Adipose tissue (tissue), 3 donors: ENCODE measurements around the gene PTGIS. TPM values are rescaled to one million over a fixed set of nuclear protein-coding genes. Genes with fewer than 3 reads are reported as not detected.

Source experiments
- H3K27ac ChIP-seq: one replicate; pipeline ENCODE4 v1.5.1; 2013; ENCODE audit warnings: low read depth, low read length
- WGBS, 3 donors: extraction: QIAGEN DNeasy Blood & Tissue Kit; methylation state at CpG; one replicate each; pipeline ENCODE4 v1.1.7; 2013; 5-methylcytosine and 5-hydroxymethylcytosine counted together
- polyA plus RNA-seq, 3 donors: library from polyadenylated mRNA; stranded (reverse); fragments of 200-250 nt; gene quantifications; one replicate each; pipeline ENCODE4 v1.2.3, GENCODE V29; 2013
- donor health status: healthy with polysubstance abuse.
- donor health status: Bipolar disorder and iron deficiency.
- donor health status: healthy.

Gene PTGIS
- polyA plus RNA-seq, 3 donors, result 2.0 to 79.7 (median 15.9) TPM

- no peak overlapping the region for H3K27ac ChIP-seq
- WGBS, 3 donors, result 62 to 85% (median 85%) methylated on average over 17 of the region's 17 CpGs
Observed at GRCh38 chr20:49516916-49517804, 50.8 kb downstream of the PTGIS start.

DNA sequence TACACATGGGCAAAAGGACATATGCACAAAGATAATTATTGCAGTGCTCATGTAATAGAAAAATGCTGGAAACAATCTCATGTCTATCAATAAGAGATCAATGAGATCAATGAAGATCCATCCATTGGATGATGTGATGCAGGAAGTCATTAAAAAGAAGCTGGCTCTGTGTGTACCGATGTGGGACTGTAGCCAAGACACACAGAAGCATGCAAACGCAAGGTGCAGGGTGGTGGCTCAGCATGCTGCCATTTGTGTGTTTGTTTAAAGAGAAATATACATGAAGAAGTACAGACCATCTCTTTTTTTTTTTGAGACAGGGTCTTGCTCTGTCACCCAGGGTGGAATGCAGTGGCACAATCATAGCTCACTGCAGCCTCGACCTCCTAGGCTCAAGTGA, 52.4 kb downstream of the PTGIS start:
- WGBS, 3 donors, result 31 to 59% (median 52%) methylated on average over 3 of the region's 3 CpGs
- no peak overlapping the region for H3K27ac ChIP-seq

- WGBS, 3 donors, result 66 to 88% (median 81%) methylated on average over 2 of the region's 2 CpGs
- no peak overlapping the region for H3K27ac ChIP-seq
Observed at GRCh38 chr20:49513517-49513916, 54.4 kb downstream of the PTGIS start.

GRCh38 chr20:49513009-49513408, 54.9 kb downstream of the PTGIS start:
- 86 to 89% (median 89%) methylated on average over 10 to 11 of the region's 11 CpGs for WGBS, 3 donors
- no peak overlapping the region for H3K27ac ChIP-seq

GRCh38 chr20:49511788-49512525, 56.0 kb downstream of the PTGIS start:
- no peak overlapping the region for H3K27ac ChIP-seq
- WGBS, 3 donors, result 76 to 100% (median 92%) methylated on average over 2 of the region's 2 CpGs

DNA sequence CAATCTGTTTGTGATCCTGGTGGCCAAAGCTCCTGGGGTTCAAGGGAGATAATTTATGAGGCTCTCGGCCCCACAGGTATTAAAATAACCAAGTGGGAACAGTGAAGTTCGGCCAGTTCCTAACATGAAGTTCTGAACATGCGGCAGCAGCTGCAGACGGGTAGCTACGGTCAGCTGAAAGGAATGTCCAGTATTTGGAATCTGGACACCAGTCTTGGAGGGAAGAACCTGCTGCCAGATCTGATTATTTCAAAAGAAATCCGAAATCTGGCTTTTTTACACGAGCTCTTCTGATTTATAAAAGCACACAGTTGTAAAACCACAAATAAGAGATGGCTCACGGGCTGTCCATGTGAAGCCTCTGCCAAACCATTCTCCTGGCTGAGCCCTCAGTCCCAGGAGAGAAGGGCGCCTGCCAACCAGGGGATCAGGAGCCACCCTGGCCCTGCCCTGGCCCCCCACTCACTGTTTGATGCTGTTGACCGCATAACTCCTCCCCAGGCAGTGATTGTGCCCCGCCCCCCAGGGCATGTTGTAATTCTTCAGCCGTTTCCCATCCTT, 57.3 kb downstream of the PTGIS start:
- WGBS, 3 donors, result 43 to 60% (median 44%) methylated on average over 12 of the region's 12 CpGs
- H3K27ac ChIP-seq, result no peak overlapping the region

GRCh38 chr20:49508435-49509199, 59.3 kb downstream of the PTGIS start:
- WGBS, 3 donors, result 50 to 58% (median 57%) methylated on average over 14 of the region's 14 CpGs
- no peak overlapping the region for H3K27ac ChIP-seq

DNA sequence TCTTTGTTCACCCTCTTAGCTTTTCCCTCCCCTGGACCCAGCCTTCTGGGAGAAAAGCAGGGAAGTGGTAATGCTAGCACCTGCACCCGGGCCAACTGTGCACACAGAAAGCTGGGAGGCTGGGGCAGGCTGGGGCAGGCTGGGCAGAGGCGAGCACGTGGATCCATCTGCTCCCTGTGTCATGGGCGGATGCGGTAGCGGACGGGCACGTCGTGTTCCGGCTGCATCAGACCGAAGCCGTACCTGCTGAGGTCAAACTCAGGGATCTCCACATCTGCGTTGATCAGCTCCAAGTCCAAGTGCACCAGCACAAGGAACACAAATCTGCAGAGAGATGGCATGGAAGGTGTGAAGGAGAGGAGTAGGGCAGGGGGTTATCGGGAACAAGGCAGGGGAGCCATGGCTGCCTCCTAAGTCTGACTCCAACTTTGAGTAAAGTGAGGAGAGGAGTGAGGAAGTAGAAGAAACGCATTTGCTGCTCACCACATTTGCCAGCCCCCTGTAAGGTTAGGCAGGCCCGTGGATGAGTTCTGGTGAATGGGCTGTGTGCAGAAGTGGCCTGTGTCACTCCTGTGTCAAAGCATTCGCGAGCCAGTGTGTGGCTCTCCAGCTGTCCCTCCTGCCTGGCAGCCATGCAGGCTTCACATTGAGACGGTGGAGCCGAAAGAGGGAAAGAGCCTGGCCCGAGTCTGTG, 60.0 kb downstream of the PTGIS start:
- no peak overlapping the region for H3K27ac ChIP-seq
- 77 to 88% (median 81%) methylated on average over 21 of the region's 21 CpGs for WGBS, 3 donors

DNA sequence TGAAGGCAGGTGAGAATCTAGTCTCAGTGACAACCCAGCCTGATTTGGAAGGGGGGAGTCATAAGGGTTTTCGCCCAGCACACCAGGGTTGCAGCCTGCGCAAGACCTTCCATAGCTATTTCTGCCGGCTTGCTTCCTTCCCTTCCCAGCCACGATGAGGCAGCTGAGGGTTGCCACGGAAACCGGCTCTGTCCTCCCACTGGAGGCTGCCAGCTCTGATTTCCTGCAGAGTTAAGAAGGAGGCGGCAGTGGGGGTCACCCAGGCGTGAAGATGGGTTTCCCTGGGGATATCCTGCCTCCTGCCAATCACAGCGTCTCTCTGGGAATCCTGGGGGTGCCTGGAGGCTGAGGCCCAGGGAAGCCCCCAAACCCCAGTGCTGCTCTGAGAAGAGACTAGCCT, 62.4 kb downstream of the PTGIS start:
- H3K27ac ChIP-seq, result no peak overlapping the region
- 19 to 30% (median 20%) methylated on average over 9 of the region's 9 CpGs for WGBS, 3 donors

GRCh38 chr20:49503176-49503575, 64.8 kb downstream of the PTGIS start:
- no peak overlapping the region for H3K27ac ChIP-seq
- 70 to 84% (median 82%) methylated on average over 6 of the region's 6 CpGs for WGBS, 3 donors

DNA sequence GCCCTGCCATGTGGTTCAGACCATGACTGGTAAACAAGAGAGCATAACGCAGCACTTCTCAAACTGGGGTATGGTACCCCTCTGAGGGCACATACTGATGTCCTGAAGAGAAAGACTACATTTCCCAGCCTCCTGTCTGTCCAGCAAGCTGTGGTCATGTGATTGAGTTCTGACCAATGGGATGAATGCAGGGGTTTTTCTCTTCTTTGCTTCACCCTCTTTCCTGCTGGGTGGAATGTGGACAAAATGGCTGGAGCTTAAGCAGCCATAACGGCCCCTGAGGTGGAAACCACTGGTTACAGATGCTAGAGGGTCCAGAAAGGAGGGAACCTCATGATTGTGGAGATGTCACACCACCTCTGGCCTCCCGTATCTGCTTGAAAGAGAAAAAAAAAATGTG, 66.0 kb downstream of the PTGIS start:
- WGBS, 3 donors, result 70 to 84% (median 83%) methylated on average over 3 of the region's 3 CpGs
- no peak overlapping the region for H3K27ac ChIP-seq

DNA sequence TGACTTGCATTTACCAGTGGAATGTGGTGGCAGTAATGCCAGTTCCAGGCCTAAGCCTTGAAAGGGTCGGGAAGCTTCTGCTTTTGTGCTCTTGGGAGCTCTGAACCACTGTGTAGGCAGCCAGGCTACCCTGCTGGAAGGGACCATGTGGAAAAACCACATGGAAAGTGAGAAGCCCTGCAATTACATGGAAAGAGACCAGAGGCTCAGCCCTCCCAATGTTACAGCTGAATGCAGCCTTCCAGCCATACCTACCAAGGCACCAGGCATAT, 70.6 kb downstream of the PTGIS start:
- H3K27ac ChIP-seq, result no peak overlapping the region
- 31 to 47% (median 40%) methylated on average over 1 of the region's 1 CpG for WGBS, 3 donors

DNA sequence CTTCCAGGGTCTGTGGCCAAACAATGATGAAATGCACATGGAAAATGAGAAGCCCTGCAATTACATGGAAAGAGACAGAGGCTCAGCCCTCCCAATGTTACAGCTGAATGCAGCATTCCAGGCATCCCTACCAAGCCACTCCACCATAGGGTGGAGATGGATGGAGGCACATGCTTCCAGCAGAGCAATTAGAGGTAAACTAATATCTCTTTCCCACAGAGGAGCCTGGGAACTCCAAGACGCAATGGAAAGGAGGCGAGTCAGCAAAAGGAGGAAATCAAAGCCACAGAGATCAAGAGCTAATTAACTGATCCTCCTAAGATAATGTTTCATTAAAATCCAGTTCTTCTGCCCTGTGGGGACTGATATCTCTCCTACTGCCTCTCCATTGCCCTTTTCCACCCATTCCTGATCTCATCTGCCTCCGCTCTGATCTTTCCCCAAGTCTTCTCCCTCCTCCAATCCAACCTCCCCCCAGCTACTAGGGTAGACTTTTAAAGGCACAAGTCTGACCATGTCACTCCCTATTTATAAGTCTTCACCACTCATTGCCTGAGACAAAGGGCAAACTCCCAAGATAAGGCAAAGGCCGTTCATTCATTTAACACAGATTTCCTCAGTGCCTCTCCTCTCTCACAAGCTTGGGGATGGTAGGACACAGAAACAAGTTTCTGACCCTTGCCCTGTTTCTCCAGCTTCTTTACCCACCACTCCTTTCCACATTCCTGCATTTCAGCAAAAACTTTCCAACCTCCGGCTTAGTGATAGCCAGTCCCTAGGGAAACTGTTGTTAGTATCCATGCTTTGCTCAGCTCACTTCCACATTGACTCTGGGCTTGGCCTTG, 71.2 kb downstream of the PTGIS start:
- no peak overlapping the region for H3K27ac ChIP-seq
- 52 to 73% (median 57%) methylated on average over 5 of the region's 5 CpGs for WGBS, 3 donors

DNA sequence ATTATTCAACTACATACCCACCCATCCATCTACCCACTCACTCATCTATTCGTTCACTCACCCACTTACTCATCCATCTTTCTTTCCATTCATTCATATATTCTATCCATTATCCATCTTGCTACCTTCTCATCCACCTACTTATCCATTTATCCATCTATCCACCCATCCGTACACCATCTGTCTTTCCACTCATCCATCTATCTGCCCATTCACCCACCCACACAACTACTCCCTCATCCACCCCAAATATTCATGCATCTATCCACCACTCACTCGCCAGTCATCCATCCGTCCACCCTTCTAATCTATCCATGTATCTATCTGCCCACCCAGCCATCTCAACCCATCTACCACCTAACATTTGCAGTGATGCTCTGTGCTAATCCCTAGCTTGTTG, 71.9 kb downstream of the PTGIS start:
- WGBS, 3 donors, result 64 to 90% (median 82%) methylated on average over 4 of the region's 4 CpGs
- no peak overlapping the region for H3K27ac ChIP-seq

DNA sequence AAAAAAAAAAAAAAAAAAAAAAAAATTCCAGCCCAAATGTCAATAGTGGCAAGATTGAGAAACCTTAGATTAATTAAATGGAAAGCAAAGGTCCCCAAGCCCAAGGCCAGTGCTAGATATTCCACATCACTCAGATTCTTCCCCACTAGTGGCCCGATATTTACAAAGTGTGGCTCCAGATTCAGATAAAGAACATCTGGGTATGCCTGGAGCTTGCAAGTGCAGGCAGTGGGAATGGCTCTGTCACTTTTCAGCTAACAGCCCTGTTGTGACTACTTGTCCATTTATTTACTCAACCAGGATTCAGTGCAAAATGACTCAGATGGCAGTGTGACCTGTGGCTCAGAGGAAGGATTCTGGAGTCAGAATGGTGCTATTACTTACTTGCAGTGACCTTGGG, 77.2 kb downstream of the PTGIS start:
- H3K27ac ChIP-seq, result no peak overlapping the region
- WGBS, 3 donors, result 45 to 83% (median 73%) methylated on average over 1 of the region's 1 CpG

DNA sequence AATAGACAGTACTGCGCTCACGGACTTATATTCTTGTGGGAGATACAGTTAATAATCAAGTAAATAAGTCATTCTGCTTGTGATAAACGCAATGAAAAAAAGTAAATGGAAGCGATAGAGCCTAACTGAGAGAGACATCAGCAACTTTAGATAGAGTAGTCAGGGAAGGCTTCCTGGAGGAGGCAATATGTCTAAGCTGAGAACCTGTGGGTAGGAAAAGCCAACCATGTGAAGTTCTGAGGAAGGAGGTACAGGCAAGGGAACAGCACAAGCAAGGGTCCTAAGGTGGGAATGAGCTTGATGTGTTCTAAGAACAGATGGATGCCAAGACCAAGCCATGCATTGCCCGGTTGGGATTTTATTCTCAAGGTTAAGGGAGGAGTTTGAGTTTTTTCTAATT, 78.2 kb downstream of the PTGIS start:
- 79 to 94% (median 91%) methylated on average over 5 of the region's 5 CpGs for WGBS, 3 donors
- H3K27ac ChIP-seq, result no peak overlapping the region

- H3K27ac ChIP-seq, result no peak overlapping the region
Observed at GRCh38 chr20:49486064-49486463, 81.9 kb downstream of the PTGIS start.

GRCh38 chr20:49485563-49485962, 82.4 kb downstream of the PTGIS start:
- H3K27ac ChIP-seq, result no peak overlapping the region
- WGBS, 3 donors, result 48 to 90% (median 82%) methylated on average over 1 of the region's 1 CpG
